DMS53 (cell line): Measurements from ENCODE around the gene ADAM17.
"Not testable (repeated sequence)": the region's sequence is repeated elsewhere in the genome, so short reads cannot be mapped to it uniquely, and the experiment has no call there.

Source experiments
- DNase-seq: peaks from one replicate; lab custom pipeline; 2025; lab: John Stamatoyannopoulos, UW

ADAM17 gene

DNA sequence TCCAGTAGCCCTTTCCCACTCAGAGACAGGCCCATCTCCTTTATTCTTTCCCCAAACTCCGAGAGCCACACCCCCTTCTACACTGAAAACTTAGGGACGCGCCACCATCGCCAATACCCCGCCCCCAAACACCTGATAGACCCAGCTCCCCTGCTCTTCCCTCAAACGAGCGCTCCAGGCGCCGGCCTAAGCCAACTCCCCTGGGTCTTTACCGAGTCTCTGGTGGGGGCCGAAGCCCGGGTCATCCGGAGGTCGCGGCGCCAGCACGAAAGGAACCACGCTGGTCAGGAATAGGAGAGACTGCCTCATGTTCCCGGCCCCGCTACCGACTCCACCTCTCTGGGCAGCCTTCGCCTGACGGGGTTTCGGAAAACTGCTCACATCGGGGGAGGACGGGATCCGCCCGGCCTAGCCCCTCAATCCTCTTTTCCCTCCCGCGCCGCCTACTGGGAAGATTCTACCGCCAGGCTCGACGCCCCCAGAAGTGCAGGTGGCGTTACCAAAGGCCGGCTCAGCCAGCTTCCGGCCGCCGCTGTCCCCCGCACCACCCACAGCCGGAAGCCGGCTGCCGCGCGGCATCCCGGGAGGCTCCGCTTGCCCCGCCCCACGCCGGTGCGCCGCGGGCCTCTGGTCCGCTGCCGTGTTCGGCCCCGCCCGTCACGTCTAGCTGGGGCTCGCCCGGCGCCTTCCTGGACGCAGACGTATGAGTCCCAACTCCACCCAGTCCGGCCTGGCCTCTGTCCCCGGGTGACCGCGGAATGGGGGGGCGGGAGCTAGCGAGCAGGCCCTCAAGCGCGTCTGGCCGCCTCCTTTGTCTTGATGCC is at the start of gene ADAM17:
Gene ADAM17, minus strand, starts transcription at position 534 of the 824 bp plus-strand sequence. Its CDS starts 225 bp downstream, at position 309.
- DNase-seq, result peak; percentile 97

DNA sequence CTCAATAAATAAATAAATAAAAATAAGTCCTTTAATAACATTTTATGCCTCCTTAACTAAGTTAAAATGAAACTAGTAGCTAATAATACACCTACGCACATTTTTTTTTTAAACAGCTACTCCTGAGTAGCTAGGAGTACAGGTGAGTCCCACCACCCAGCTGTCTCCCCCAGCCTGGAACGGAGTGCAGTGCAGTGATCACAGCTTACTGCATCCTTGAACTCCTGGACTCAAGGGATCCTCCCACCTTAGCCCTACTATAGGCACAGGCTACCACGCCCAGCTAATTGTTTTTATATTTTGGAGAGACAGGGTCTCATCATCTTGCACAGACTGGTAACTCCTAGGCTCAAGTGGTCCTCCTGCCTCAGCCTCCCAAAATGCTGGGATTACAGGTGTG is 46.8 kb upstream of the ADAM17 start:
- no peak for DNase-seq

DNA sequence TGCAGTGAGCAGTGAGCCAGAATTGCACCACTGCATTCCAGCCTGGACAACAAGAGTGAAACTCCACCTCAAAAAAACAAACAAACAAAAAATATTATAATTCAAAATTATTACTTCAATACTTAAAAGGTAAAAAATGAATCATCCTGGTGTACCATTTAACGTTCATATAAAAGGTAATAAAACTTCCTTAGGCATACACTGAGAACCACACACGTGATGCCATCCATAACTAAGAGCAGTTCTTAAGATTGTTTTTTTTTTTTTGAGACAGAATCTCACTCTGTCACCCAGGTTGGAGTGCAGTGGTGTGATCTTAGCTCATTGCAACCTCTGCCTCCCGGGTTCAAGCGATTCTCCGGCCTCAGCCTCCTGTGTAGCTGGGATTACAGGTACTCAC is 45.8 kb upstream of the ADAM17 start:
- no peak for DNase-seq

- no peak for DNase-seq
These were observed 43.8 kb upstream of the ADAM17 start for GRCh38 chr2:9599430-9599829.

DNA sequence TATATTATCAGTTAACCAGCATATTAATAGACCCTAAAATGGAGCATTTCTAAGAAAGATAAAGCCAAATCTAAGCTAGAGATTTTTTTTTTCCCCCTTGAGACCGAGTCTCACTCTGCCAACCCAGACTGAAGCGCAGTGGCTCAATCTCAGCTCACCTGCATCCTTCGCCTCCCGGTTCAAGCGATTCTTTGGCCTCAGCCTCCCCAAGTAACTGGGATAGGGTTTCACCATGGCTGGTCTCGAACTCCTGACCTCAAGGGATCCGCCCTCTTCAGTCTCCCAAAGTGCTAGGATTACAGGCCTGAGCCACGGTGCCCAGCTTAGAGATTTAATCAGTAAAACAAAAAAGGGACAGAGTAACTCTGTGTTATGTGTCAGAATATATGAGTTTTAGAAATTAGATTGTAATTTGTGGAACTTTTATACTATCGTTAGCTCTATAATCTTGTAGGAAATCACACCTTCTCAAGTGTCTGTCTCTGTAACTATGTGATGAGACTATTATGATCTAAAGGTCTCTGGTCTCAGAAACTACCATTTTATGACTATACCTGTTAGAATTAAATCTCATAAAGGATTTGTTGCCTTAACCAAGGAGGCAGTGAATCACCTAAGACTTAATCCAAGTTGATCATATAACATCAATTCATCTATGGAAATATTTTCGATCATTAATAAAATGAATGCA is 41.1 kb upstream of the ADAM17 start:
- no peak for DNase-seq

- DNase-seq, result no peak
These were observed 40.1 kb upstream of the ADAM17 start for GRCh38 chr2:9595746-9596145.

DNA sequence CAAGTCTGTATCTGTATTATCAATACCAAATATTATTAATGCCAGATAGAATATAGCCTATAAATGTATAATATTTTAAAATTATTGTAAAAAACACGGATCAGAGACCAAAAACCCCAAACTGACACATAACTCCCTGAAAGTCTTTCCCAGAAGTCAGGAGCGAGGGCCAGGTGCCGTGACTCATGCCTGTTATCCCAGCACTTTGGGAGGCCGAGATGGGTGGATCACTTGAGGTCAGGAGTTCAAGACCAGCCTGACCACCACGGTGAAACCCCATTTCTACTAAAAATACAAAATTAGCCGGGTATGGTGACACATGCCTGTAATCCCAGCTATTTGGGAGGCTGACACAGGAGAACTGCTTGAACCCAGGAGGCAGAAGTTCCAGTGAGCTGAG is 39.6 kb upstream of the ADAM17 start:
- DNase-seq, result not testable (repeated sequence)

DNA sequence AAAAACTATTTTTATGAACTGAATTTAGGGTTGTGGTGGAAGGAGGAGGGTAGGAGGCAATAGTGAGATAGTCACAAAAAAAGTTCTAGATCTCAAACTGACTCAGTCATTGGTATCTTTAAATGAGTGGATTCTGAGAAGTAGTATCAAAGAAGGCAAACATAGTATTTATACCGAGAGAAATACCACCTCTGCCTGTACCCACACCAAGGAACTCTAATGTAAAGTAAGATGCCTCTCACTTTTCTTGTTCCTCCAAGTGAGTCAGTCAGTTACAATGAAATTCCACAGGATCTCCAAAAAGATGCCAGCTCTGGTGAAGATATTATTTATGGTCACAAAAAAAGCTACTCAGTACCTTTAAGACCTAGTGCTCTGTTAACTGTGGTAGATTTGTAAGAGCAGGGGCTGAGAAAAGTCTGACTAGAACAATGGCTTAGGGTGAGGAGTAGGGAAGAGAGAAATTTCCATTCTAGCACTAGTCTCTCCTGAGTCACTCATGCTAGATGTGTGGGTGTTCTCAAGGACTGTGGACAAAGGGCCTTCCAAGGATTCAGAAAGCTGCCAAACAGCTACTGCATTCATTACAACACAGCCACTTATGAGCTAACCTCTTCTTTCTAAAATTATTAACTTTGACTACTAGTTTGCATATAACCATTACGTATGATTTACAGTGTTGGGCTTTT is 38.9 kb upstream of the ADAM17 start:
- peak; percentile 7 for DNase-seq

- DNase-seq, result no peak
These were observed 38.3 kb upstream of the ADAM17 start for GRCh38 chr2:9593925-9594324.

- no peak for DNase-seq
These were observed 37.1 kb upstream of the ADAM17 start for GRCh38 chr2:9592699-9593098.

DNA sequence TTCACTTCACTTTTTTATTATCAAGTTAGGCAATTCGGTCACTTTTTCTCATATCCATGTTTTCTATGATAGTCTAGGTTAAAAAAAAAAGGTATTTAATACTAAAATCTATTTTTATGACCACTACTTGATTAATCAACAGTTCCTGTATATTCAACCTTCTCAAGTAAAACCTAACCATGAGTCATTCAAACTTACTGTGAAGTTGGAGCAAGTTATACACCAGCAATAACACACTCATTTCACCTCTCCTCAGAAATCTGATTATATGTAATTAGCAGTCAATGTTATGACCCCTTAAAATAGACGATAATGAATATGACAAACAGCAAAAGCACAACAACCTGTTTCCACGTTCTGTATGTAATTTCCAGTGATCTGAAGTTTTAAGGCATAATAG is 35.0 kb upstream of the ADAM17 start:
- DNase-seq, result no peak

DNA sequence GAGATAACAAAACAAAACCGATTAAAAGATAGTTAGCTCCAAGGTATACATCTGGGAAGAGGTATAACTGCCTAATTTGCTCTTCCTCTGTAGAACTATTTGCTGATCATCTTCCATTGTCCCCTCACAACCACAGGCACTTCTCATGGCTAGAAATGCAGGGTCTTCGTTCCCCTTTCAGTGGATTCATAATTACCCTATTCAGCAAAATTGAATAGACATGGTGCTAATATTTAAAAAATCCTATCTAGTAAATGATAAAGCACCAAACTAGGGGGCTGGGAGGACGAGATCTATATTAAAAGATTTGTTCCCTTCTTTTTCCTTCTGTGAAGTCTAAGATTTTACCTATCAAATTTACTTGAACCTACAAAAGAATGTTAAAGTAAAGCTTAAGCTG is 30.8 kb upstream of the ADAM17 start:
- no peak for DNase-seq

- DNase-seq, result no peak
These were observed 29.9 kb upstream of the ADAM17 start for GRCh38 chr2:9585486-9585885.

DNA sequence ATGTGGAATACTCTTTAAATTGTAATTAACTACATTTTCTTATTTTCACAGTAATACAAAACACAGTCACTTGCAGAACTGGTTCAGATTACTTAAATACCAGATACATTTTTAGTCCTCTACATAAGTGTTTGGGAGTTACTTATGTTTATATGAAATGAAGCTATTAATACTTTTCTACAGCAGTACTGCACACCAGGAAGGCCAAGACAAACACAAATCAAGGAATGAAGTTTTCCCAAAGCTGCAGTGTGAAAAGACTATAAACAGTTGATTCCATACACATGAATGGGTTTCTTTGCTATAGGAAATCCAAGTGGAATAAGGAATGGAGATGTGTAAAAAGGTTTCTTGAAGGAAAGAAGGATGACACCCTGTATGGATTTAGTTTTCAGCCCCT is 29.3 kb upstream of the ADAM17 start:
- DNase-seq, result not testable (repeated sequence)

GRCh38 chr2:9582624-9583023 is 27.0 kb upstream of the ADAM17 start:
- no peak for DNase-seq

DNA sequence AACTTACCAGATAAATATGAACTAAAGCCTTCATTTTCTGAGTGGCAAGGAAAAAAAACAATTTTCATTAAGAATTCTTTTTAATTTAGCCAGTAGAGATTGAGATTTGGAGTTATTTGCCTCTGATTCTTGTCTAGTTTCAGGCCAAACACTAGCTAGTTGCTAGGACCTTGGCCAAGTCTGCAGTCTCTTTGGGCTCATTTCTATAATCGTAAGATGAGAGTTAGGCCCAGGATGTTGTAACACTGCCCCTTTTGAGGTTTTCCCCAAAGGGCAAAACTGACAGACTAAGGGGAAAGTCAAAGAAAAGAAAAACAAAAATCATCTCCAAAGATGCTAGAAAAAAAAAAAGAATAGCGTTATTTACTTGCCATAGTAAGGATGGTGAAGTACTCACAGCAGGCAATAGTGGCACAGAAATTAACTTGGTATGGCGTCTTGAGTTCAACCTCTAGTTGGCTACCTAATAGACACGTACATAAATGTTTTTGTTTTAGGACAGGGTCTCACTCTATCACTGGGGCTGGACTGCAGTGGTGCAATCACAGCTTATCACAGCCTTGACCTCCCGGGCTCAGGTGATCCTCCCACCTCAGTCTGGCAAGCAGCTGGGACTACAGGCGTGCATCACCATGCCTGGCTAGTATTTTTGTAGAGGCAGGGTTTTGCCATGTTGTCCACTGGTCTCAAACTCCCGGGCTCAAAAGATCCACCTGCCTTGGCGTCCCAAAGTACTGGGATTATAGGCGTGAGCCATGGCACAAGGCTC is 23.0 kb upstream of the ADAM17 start:
- no peak for DNase-seq

DNA sequence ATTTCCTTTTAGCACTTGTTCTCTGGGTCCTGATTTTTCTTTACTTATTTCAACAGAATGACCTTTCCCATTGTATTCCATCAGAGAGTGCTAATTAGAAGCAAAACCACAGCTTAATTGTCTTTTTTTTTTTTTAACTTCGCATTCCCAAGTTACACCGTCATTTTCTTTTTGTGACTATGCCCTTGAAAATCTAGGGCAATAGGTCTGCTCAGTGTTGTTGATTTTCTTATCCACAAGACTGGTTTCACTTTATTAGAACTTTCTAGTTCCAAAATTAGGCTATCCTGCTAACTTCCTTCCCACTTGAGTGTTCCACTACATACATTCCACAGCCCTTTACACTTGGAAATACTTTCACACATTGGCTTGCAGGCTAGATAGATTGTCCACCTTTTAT is 18.7 kb upstream of the ADAM17 start:
- DNase-seq, result no peak

GRCh38 chr2:9573840-9574239 is 18.2 kb upstream of the ADAM17 start:
- peak; percentile 16 for DNase-seq

GRCh38 chr2:9573013-9573720 is 17.5 kb upstream of the ADAM17 start:
- DNase-seq, result no peak

GRCh38 chr2:9570182-9571060 is 14.8 kb upstream of the ADAM17 start:
- DNase-seq, result no peak
